B cell (primary cell): ENCODE measurements around the gene ZNF287. TPM values are rescaled to one million over a fixed set of nuclear protein-coding genes. Genes with fewer than 3 reads are reported as not detected.

Experiments used
- ATAC-seq: fragments of 200-7000 bp; cut with Tn5 transposase; one replicate; pipeline ENCODE4 v1.10.0; 2021; ENCODE audit warnings: low read depth, mild to moderate bottlenecking, moderate number of reproducible peaks, moderate library complexity
- CTCF ChIA-PET: fragments of 350-600 bp; sonication (Branson Sonifier 250); formaldehyde crosslinking; loops from one replicate; lab custom pipeline; 2021; ENCODE audit warnings: antibody characterized with exemption, inconsistent platforms; lab: Charles Lee
- POLR2A ChIA-PET: fragments of 350-600 bp; sonication (Branson Sonifier 250); formaldehyde crosslinking; loops from one replicate; lab custom pipeline; 2021; ENCODE audit warnings: antibody characterized with exemption; lab: Charles Lee
- DNase-seq: peaks from one replicate; pipeline ENCODE4 v3.0.0; 2013
- H2AFZ ChIP-seq: 2 replicates; pipeline ENCODE4 v1.6.1; 2012; ENCODE audit warnings: mild to moderate bottlenecking, low read depth, low read length; ENCODE audit not compliant: insufficient read depth, poor library complexity, severe bottlenecking
- H3K27ac ChIP-seq, 2 donors: 1 replicate in 1 of 2; 2 replicates in 1 of 2; pipeline ENCODE4 v1.5.1; 2012 to 2013; ENCODE audit warnings: low read length in 2 of 2, mild to moderate bottlenecking in 2 of 2, moderate library complexity in 1 of 2
- H3K27me3 ChIP-seq, 4 experiments: fragments of 200-600 bp in 1 of 4; sonication (generic) in 1 of 4; replicated peaks in 1 of 4; 1 replicate in 2 of 4; 2 replicates in 2 of 4; pipeline versions ENCODE4 v1.6.1 to v1.7.0; 2013 to 2016; ENCODE audit warnings: low read length in 3 of 4, mild to moderate bottlenecking in 2 of 4, mixed read lengths in 1 of 4, moderate library complexity in 1 of 4; ENCODE audit not compliant: insufficient read depth in 4 of 4, control insufficient read depth in 3 of 4; ENCODE audit errors: control extremely low read depth in 1 of 4
- H3K36me3 ChIP-seq, 2 experiments: replicated peaks in 1 of 2; 1 replicate in 1 of 2; 2 replicates in 1 of 2; pipeline versions ENCODE4 v1.6.1 to v1.7.1; 2013; ENCODE audit warnings: low read length in 1 of 2; ENCODE audit not compliant: insufficient read depth in 2 of 2, control insufficient read depth in 1 of 2; ENCODE audit errors: control extremely low read depth in 1 of 2, extremely low read depth in 1 of 2
- H3K4me1 ChIP-seq, 2 donors: fragments of 200-600 bp in 1 of 2; sonication (generic) in 1 of 2; 1 replicate in 1 of 2; 2 replicates in 1 of 2; pipeline versions ENCODE4 v1.5.1 to v1.6.1; 2013 to 2017; ENCODE audit warnings: low read length in 2 of 2; ENCODE audit not compliant: control insufficient read depth in 2 of 2, insufficient read depth in 2 of 2
- H3K4me2 ChIP-seq: replicated peaks from 2 replicates; pipeline ENCODE3; 2012; ENCODE audit warnings: mild to moderate bottlenecking, low read depth, low read length; ENCODE audit not compliant: poor library complexity, severe bottlenecking
- H3K4me3 ChIP-seq, 5 experiments: fragments of 200-600 bp in 1 of 5; sonication (generic) in 1 of 5; 1 replicate in 3 of 5; 2 replicates in 2 of 5; pipeline versions ENCODE4 v1.5.1 to v1.7.0; 2011 to 2016; ENCODE audit warnings: low read length in 4 of 5, mild to moderate bottlenecking in 4 of 5, low read depth in 2 of 5, control low read depth in 1 of 5, moderate library complexity in 1 of 5; ENCODE audit not compliant: insufficient read depth in 1 of 5; ENCODE audit errors: control extremely low read depth in 1 of 5, extremely low read depth in 1 of 5
- H3K79me2 ChIP-seq: fragments of 200-600 bp; sonication (generic); one replicate; pipeline ENCODE4 v1.6.0; 2016; ENCODE audit warnings: low read length; ENCODE audit not compliant: control insufficient read depth, insufficient read depth
- H3K9ac ChIP-seq: fragments of 200-600 bp; sonication (generic); 2 replicates; pipeline ENCODE4 v1.6.1; 2017; ENCODE audit warnings: mild to moderate bottlenecking, low read length, moderate library complexity
- H3K9me3 ChIP-seq, 3 donors: one replicate each; pipeline versions ENCODE4 v1.6.1 to v1.7.1; 2013; ENCODE audit warnings: low read length in 2 of 3; ENCODE audit not compliant: control insufficient read depth in 2 of 3, insufficient read depth in 1 of 3; ENCODE audit errors: control extremely low read depth in 1 of 3
- H4K20me1 ChIP-seq: 2 replicates; pipeline ENCODE4 v1.6.0; 2012; ENCODE audit warnings: mild to moderate bottlenecking, low read length; ENCODE audit not compliant: insufficient read depth, control insufficient read depth, poor library complexity, severe bottlenecking
- H3K27ac Mint-ChIP-seq: one replicate; pipeline ENCODE4 v1.8.0; 2021; ENCODE audit warnings: mixed read lengths
- H3K27me3 Mint-ChIP-seq: one replicate; pipeline ENCODE4 v1.8.0; 2021; ENCODE audit warnings: mixed read lengths
- H3K4me1 Mint-ChIP-seq: one replicate; pipeline ENCODE4 v1.8.0; 2021; ENCODE audit warnings: mixed read lengths
- H3K4me3 Mint-ChIP-seq: one replicate; pipeline ENCODE4 v1.8.0; 2021; ENCODE audit warnings: mixed read lengths
- H3K9me3 Mint-ChIP-seq: one replicate; pipeline ENCODE4 v1.8.0; 2022; ENCODE audit warnings: mixed read lengths; ENCODE audit not compliant: insufficient read depth
- EZH2 ChIP-seq: IDR thresholded peaks from 2 replicates; pipeline ENCODE4 v1.6.1; 2012; ENCODE audit warnings: borderline replicate concordance, low read depth, mild to moderate bottlenecking, moderate library complexity, low read length; ENCODE audit not compliant: insufficient read depth, poor library complexity, severe bottlenecking
- WGBS: methylation state at CpG from one replicate; pipeline ENCODE4 v1.1.5; 2013; ENCODE audit warnings: missing lambda C conversion rate; ENCODE audit not compliant: insufficient coverage; 5-methylcytosine and 5-hydroxymethylcytosine counted together
- intact Hi-C: fragments of 100-400 bp; cut with micrococcal nuclease; formaldehyde crosslinking; loops from one replicate; pipeline ENCODE4 v1.10.0; 2022
- polyA plus RNA-seq: library from polyadenylated mRNA; depleted of rRNA; stranded (reverse); fragments of >200 nt; gene quantifications from 2 replicates; pipeline ENCODE4 v1.2.3, GENCODE V29; 2012
- total RNA-seq, 2 donors: library from RNA; stranded (reverse); fragments of 120-200 nt in 1 of 2; gene quantifications; 1 replicate in 1 of 2; 2 replicates in 1 of 2; pipeline versions ENCODE4 v1.2.3 to v1.2.4, GENCODE V29; 2013 to 2022
- TF ChIP-seq, protein P1 (sequence below): fragments of 200-600 bp; IDR thresholded peaks from one replicate; pipeline ENCODE4 v1.8.0; 2022; ENCODE audit warnings: antibody characterized with exemption, mild to moderate bottlenecking

The ZNF287 gene
- total and polyA plus RNA-seq, 2 donors (not counting 1 experiment from before 2014, with no cell fraction given) = 4.2 to 19.3 TPM

DNA sequence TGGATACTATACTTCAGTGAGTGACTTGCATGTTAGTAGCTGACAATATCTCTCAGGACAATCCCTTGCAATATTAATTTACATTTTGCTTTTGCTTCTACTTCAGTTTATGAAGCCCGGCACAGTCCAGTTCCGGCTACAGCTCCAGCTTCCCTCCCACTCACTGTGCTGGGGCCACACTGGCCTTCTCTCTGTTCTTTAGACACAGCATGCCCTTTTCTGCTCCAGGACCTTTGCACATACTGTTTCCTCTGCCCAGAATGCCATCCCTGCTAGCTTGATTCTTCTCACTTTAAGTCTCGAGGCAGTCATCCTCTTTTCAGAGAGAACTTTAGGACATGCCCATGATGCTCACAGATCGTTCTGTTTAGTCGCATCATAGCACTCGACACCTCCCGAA lies 51.5 kb downstream of the ZNF287 start:
- Histone ChIP-seq H3K9me3 (no peaks in the 10 kb centered on the region), H3K36me3 (no peaks in the 10 kb centered on the region), H3K4me3 (no peak overlapping the region), H3K27me3 (peaks cover 0 to 28% (median 9%) of the 10 kb centered on the region in 4 experiments), H4K20me1 (no peaks in the 10 kb centered on the region), H3K4me2 (no peak overlapping the region), H3K27ac (no peak overlapping the region), H3K9ac (no peak overlapping the region), H3K4me1 (peaks cover 0 to 4% of the 10 kb centered on the region in 2 donors), H2AFZ (no peak overlapping the region), H3K79me2 (no peaks in the 10 kb centered on the region)
- H3K4me3 Mint-ChIP-seq = no peak overlapping the region
- 91% methylated on average over 7 of the region's 7 CpGs for WGBS
- no peak for TF ChIP-seq EZH2
- TF ChIP-seq, protein P1, sequence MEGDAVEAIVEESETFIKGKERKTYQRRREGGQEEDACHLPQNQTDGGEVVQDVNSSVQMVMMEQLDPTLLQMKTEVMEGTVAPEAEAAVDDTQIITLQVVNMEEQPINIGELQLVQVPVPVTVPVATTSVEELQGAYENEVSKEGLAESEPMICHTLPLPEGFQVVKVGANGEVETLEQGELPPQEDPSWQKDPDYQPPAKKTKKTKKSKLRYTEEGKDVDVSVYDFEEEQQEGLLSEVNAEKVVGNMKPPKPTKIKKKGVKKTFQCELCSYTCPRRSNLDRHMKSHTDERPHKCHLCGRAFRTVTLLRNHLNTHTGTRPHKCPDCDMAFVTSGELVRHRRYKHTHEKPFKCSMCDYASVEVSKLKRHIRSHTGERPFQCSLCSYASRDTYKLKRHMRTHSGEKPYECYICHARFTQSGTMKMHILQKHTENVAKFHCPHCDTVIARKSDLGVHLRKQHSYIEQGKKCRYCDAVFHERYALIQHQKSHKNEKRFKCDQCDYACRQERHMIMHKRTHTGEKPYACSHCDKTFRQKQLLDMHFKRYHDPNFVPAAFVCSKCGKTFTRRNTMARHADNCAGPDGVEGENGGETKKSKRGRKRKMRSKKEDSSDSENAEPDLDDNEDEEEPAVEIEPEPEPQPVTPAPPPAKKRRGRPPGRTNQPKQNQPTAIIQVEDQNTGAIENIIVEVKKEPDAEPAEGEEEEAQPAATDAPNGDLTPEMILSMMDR = no peak
- no peak overlapping the region for H3K27ac Mint-ChIP-seq
- intact Hi-C loops = no loop called here
- ATAC-seq (no peak), DNase-seq (no peak)
- H3K4me1 Mint-ChIP-seq = peaks cover 2% of the 10 kb centered on the region
- peaks cover 61% of the 10 kb centered on the region for H3K27me3 Mint-ChIP-seq
- POLR2A ChIA-PET = no interaction called here
- no peaks in the 10 kb centered on the region for H3K9me3 Mint-ChIP-seq
- CTCF ChIA-PET = interaction anchor here (1.0 to 1.3 kb wide), 2 partner anchors 8 to 153 kb away, joined by 3 read pairs; no protein-coding TSS in a partner anchor

DNA sequence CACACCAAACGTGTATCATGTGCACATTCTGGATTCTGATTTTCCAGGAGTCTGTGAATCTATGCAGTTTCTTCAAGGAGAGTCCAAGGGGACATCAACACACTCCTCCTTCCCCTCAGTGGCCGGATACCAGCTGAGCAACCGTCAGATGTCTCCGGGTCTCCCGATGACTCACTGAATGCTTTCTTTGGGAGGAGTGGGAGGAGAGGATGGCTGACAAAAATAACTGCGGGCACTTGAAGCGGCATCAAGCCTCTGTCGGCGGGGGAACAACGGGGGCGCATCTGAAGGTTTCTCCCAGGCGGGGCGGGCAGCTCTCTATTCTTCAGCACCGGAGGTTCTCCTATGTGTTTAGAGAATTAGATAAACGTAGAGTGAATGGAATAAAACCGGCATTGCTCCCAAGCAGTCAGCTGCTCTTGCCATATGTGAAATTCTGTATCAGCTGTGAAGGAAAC lies 52.4 kb downstream of the ZNF287 start:
- ATAC-seq (no peak), DNase-seq (no peak)
- no peaks in the 10 kb centered on the region for H3K9me3 ChIP-seq
- CTCF ChIA-PET = interaction anchor here (1.0 to 1.3 kb wide), 2 partner anchors 9 to 152 kb away, joined by 3 read pairs; no protein-coding TSS in a partner anchor
- POLR2A ChIA-PET = no interaction called here
- H3K9me3 Mint-ChIP-seq = no peaks in the 10 kb centered on the region
- no peak overlapping the region for H3K4me3 Mint-ChIP-seq
- H3K4me3 ChIP-seq = no peak overlapping the region
- no peak overlapping the region for H3K9ac ChIP-seq
- intact Hi-C loops = no loop called here
- TF ChIP-seq, protein P1 = no peak
- no peak for TF ChIP-seq EZH2
- H3K4me1 Mint-ChIP-seq = peaks cover 7% of the 10 kb centered on the region
- WGBS = 65% methylated on average over 15 of the region's 16 CpGs
- peaks cover 0 to 28% (median 9%) of the 10 kb centered on the region in 4 experiments for H3K27me3 ChIP-seq
- no peaks in the 10 kb centered on the region for H4K20me1 ChIP-seq
- H3K4me2 ChIP-seq = no peak overlapping the region
- no peak overlapping the region for H3K27ac Mint-ChIP-seq
- H3K79me2 ChIP-seq = no peaks in the 10 kb centered on the region
- peaks cover 56% of the 10 kb centered on the region for H3K27me3 Mint-ChIP-seq
- H3K4me1 ChIP-seq = peaks cover 0 to 8% of the 10 kb centered on the region in 2 donors
- no peaks in the 10 kb centered on the region for H3K36me3 ChIP-seq
- H3K27ac ChIP-seq = no peak overlapping the region
- no peak overlapping the region for H2AFZ ChIP-seq
